ENCODE measurements around the gene GNRHR. TPM values are rescaled to one million over a fixed set of nuclear protein-coding genes. Genes with fewer than 3 reads are reported as not detected.

The GNRHR gene
- polyA plus RNA-seq, 1 experiment, result not detected

GRCh38 chr4:67697860-67698687 lies 56.1 kb downstream of the GNRHR start:
- DNase-seq (ENCODE audit: low read depth), result no peak
- Histone ChIP-seq H3K36me3 (ENCODE audit: control insufficient read depth, insufficient read depth, low read length) (no peaks in the 10 kb centered on the region), H3K4me3 (ENCODE audit: low read depth, low read length) (no peak overlapping the region), H3K27me3 (ENCODE audit: control insufficient read depth, insufficient read depth, low read length) (no peaks in the 10 kb centered on the region)
- TF ChIP-seq CTCF (IDR thresholded peaks at IDR 0.05; ENCODE audit: insufficient read depth, low read depth, low read length), result no peak
- CTCF ChIA-PET, result no interaction called here
- POLR2A ChIA-PET, result no interaction called here

- ChIA-PET CTCF (no interaction called here), POLR2A (no interaction called here)
These were observed 58.1 kb downstream of the GNRHR start for GRCh38 chr4:67696061-67696460.

GRCh38 chr4:67694662-67695061 lies 59.5 kb downstream of the GNRHR start:
- Histone ChIP-seq H3K36me3 (ENCODE audit: control insufficient read depth, insufficient read depth, low read length) (no peaks in the 10 kb centered on the region; the same call in 1 of the 2 replicates), H3K27me3 (ENCODE audit: control insufficient read depth, insufficient read depth, low read length) (no peaks in the 10 kb centered on the region), H3K4me3 (ENCODE audit: low read depth, low read length) (no peak overlapping the region)
- POLR2A ChIA-PET, result interaction anchor here (0.7 kb wide), 1 partner anchor 20 kb away, joined by 11 read pairs; no protein-coding TSS in a partner anchor
- no peak for DNase-seq (ENCODE audit: low read depth)
- CTCF ChIA-PET, result no interaction called here
- no peak for TF ChIP-seq CTCF (IDR thresholded peaks at IDR 0.05; ENCODE audit: insufficient read depth, low read depth, low read length)

More at GRCh38 chr4:67696061-67696460, 58.1 kb downstream of the GNRHR start:
- no peak for TF ChIP-seq CTCF (IDR thresholded peaks at IDR 0.05; ENCODE audit: insufficient read depth, low read depth, low read length)
- DNase-seq (ENCODE audit: low read depth), result no peak
- Histone ChIP-seq H3K27me3 (ENCODE audit: control insufficient read depth, insufficient read depth, low read length) (no peaks in the 10 kb centered on the region), H3K36me3 (ENCODE audit: control insufficient read depth, insufficient read depth, low read length) (no peaks in the 10 kb centered on the region; the same call in 1 of the 2 replicates), H3K4me3 (ENCODE audit: low read depth, low read length) (no peak overlapping the region)

GRCh38 chr4:67691328-67691727 lies 62.9 kb downstream of the GNRHR start:
- Histone ChIP-seq H3K4me3 (ENCODE audit: low read depth, low read length) (no peak overlapping the region), H3K27me3 (ENCODE audit: control insufficient read depth, insufficient read depth, low read length) (no peaks in the 10 kb centered on the region), H3K36me3 (ENCODE audit: control insufficient read depth, insufficient read depth, low read length) (no peaks in the 10 kb centered on the region; the same call in 1 of the 2 replicates)
- no peak for DNase-seq (ENCODE audit: low read depth)
- POLR2A ChIA-PET, result no interaction called here
- CTCF ChIA-PET, result interaction anchor here (1.7 kb wide), 1 partner anchor 8 kb away, joined by 6 read pairs; no protein-coding TSS in a partner anchor
- TF ChIP-seq CTCF (IDR thresholded peaks at IDR 0.05; ENCODE audit: insufficient read depth, low read depth, low read length), result no peak

Small RNAs within 50 kb of the gene (small RNA-seq; reads per million reads assigned to genes)
- not detected for gene RF00091 (ENCODE audit: insufficient read length, low read depth, low replicate concordance)

Other genes starting within 250 kb of the GNRHR start
- 3.6 and 6.4 TPM in 2 replicates for gene CENPC, start 208.9 kb downstream of the GNRHR start, polyA plus RNA-seq (2011; rRNA removed)
- not detected in 2 replicates for gene STAP1, start 195.7 kb downstream of the GNRHR start, polyA plus RNA-seq (2011; rRNA removed)
- gene UBA6, start 53.2 kb downstream of the GNRHR start, polyA plus RNA-seq (2011; rRNA removed), result 34.9 and 67.9 TPM in 2 replicates
- not detected in 2 replicates for gene TMPRSS11D, start 129.6 kb upstream of the GNRHR start, polyA plus RNA-seq (2011; rRNA removed)
- not detected in 2 replicates for gene TMPRSS11A, start 209.1 kb upstream of the GNRHR start, polyA plus RNA-seq (2011; rRNA removed)